DOHH2 (cell line): Measurements from ENCODE around the gene PRPF40A.

ENCODE experiments used
- CTCF ChIP-seq: fragments of 200-600 bp; sonication (generic); IDR thresholded peaks from one replicate; pipeline ENCODE4 v1.5.1; 2014; ENCODE audit warnings: antibody characterized with exemption, mild to moderate bottlenecking, low read depth, low read length; ENCODE audit not compliant: poor library complexity, severe bottlenecking
- EZH2phosphoT487 ChIP-seq: fragments of 200-600 bp; sonication (generic); IDR thresholded peaks from 2 replicates; pipeline ENCODE4 v1.6.1; 2017; ENCODE audit warnings: borderline replicate concordance, mild to moderate bottlenecking, antibody characterized with exemption, low read length, moderate library complexity, mixed read lengths

- TF ChIP-seq CTCF (no peak), EZH2phosphoT487 (no peak)
Observed at GRCh38 chr2:152729844-152730243, 12.6 kb upstream of the PRPF40A start.
